Lung (tissue), 12 donors: ENCODE measurements around the gene CNTNAP2. TPM values are rescaled to one million over a fixed set of nuclear protein-coding genes. Genes with fewer than 3 reads are reported as not detected.

ENCODE experiments used
- ATAC-seq: fragments of 200-7000 bp; cut with Tn5 transposase; one replicate; pipeline ENCODE4 v1.9.1; 2020; ENCODE audit warnings: moderate number of reproducible peaks; ENCODE audit not compliant: insufficient read depth, low FRiP score
- DNase-seq, 3 donors: peaks; one replicate each; pipeline ENCODE4 v3.0.0-alpha.2; 2013 to 2017
- H3K27ac ChIP-seq, 2 donors: one replicate each; pipeline ENCODE4 v1.5.1; 2013; ENCODE audit warnings: mild to moderate bottlenecking in 2 of 2, moderate library complexity in 2 of 2, control low read depth in 1 of 2, inconsistent platforms in 1 of 2, low read depth in 1 of 2, low read length in 1 of 2
- H3K27me3 ChIP-seq, 3 donors: one replicate each; pipeline ENCODE4 v1.5.1; 2013; ENCODE audit warnings: low read length in 2 of 3; ENCODE audit not compliant: control insufficient read depth in 3 of 3, insufficient read depth in 3 of 3
- H3K36me3 ChIP-seq, 4 donors: one replicate each; pipeline ENCODE4 v1.5.1; 2013; ENCODE audit warnings: low read length in 4 of 4, mild to moderate bottlenecking in 1 of 4, moderate library complexity in 1 of 4; ENCODE audit not compliant: control insufficient read depth in 4 of 4, insufficient read depth in 4 of 4
- H3K4me1 ChIP-seq, 5 donors: one replicate each; pipeline ENCODE4 v1.5.1; 2013; ENCODE audit warnings: low read length in 5 of 5, mild to moderate bottlenecking in 2 of 5, moderate library complexity in 1 of 5; ENCODE audit not compliant: control insufficient read depth in 5 of 5, insufficient read depth in 5 of 5
- H3K4me3 ChIP-seq: one replicate; pipeline ENCODE4 v1.5.1; 2013; ENCODE audit warnings: mild to moderate bottlenecking, control low read depth, moderate library complexity
- H3K9ac ChIP-seq, 2 donors: one replicate each; pipeline ENCODE4 v1.5.1; 2013; ENCODE audit warnings: low read length in 2 of 2, control low read depth in 1 of 2; ENCODE audit not compliant: insufficient read depth in 1 of 2
- H3K9me3 ChIP-seq, 4 donors: one replicate each; pipeline ENCODE4 v1.5.1; 2013; ENCODE audit warnings: low read length in 3 of 4, mild to moderate bottlenecking in 1 of 4, moderate library complexity in 1 of 4; ENCODE audit not compliant: control insufficient read depth in 4 of 4, insufficient read depth in 3 of 4
- WGBS, 2 donors: extraction: QIAGEN DNeasy Blood & Tissue Kit; methylation state at CpG; one replicate each; pipeline ENCODE4 v1.1.7; 2013; 5-methylcytosine and 5-hydroxymethylcytosine counted together
- polyA plus RNA-seq, 2 donors: library from polyadenylated mRNA; stranded (reverse); fragments of 200-250 nt; gene quantifications; one replicate each; pipeline ENCODE4 v1.2.1, GENCODE V29; 2013
- total RNA-seq, 2 donors: library from RNA; depleted of rRNA in 1 of 2; stranded (reverse); fragments of >200 nt in 1 of 2; gene quantifications; one replicate each; pipeline ENCODE4 v1.2.1, GENCODE V29; 2014 to 2021
- TF ChIP-seq, protein P1 (sequence below): IDR thresholded peaks from 2 replicates; pipeline ENCODE4 v1.5.1; 2012; ENCODE audit warnings: mild to moderate bottlenecking; ENCODE audit errors: control extremely low read depth, extremely low read depth
- donor health status: control.
- donor health status: control.
- donor health status: Bipolar disorder and iron deficiency.
- donor health status: healthy.
- donor health status: DM: yes; HTN: yes; CAD: no.

Gene CNTNAP2
- total and polyA plus RNA-seq, 4 donors: 0.18 to 45.3 (median 0.52) TPM

- TF ChIP-seq, protein P1, sequence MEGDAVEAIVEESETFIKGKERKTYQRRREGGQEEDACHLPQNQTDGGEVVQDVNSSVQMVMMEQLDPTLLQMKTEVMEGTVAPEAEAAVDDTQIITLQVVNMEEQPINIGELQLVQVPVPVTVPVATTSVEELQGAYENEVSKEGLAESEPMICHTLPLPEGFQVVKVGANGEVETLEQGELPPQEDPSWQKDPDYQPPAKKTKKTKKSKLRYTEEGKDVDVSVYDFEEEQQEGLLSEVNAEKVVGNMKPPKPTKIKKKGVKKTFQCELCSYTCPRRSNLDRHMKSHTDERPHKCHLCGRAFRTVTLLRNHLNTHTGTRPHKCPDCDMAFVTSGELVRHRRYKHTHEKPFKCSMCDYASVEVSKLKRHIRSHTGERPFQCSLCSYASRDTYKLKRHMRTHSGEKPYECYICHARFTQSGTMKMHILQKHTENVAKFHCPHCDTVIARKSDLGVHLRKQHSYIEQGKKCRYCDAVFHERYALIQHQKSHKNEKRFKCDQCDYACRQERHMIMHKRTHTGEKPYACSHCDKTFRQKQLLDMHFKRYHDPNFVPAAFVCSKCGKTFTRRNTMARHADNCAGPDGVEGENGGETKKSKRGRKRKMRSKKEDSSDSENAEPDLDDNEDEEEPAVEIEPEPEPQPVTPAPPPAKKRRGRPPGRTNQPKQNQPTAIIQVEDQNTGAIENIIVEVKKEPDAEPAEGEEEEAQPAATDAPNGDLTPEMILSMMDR: no peak
- DNase-seq: no peak
- ATAC-seq: no peak
- no peak overlapping the region for H3K27ac ChIP-seq
- H3K4me1 ChIP-seq: peaks cover 0 to 16% (median 0%) of the 10 kb centered on the region in 5 donors
- no peaks in the 10 kb centered on the region for H3K36me3 ChIP-seq
- 62 to 65% methylated on average over 5 of the region's 5 CpGs for WGBS, 2 donors
- H3K9me3 ChIP-seq: no peaks in the 10 kb centered on the region
- no peak overlapping the region for H3K4me3 ChIP-seq
- no peaks in the 10 kb centered on the region for H3K27me3 ChIP-seq
- no peak overlapping the region for H3K9ac ChIP-seq
Measured at GRCh38 chr7:147068842-147069241, 952.2 kb downstream of the CNTNAP2 start.

GRCh38 chr7:147069771-147070170, 953.2 kb downstream of the CNTNAP2 start:
- H3K27ac ChIP-seq: no peak overlapping the region
- TF ChIP-seq, protein P1: no peak
- no peak overlapping the region for H3K4me3 ChIP-seq
- H3K27me3 ChIP-seq: no peaks in the 10 kb centered on the region
- no peaks in the 10 kb centered on the region for H3K9me3 ChIP-seq
- H3K4me1 ChIP-seq: peaks cover 0 to 16% (median 0%) of the 10 kb centered on the region in 5 donors
- WGBS, 2 donors: 35 to 49% methylated on average over 1 of the region's 1 CpG
- ATAC-seq (no peak), DNase-seq (no peak)
- H3K36me3 ChIP-seq: no peaks in the 10 kb centered on the region
- H3K9ac ChIP-seq: no peak overlapping the region

- no peaks in the 10 kb centered on the region for H3K27me3 ChIP-seq
- ATAC-seq (no peak), DNase-seq (peak in 2 of 3 donors; percentile 64 to 68)
- no peak overlapping the region for H3K9ac ChIP-seq
- no peaks in the 10 kb centered on the region for H3K9me3 ChIP-seq
- WGBS, 2 donors: 80 to 90% methylated on average over 1 of the region's 1 CpG
- no peak overlapping the region for H3K4me3 ChIP-seq
- no peaks in the 10 kb centered on the region for H3K36me3 ChIP-seq
- no peak overlapping the region for H3K27ac ChIP-seq
- TF ChIP-seq, protein P1: no peak
- H3K4me1 ChIP-seq: peaks cover 0 to 16% (median 0%) of the 10 kb centered on the region in 5 donors
Measured at GRCh38 chr7:147070886-147071285, 954.3 kb downstream of the CNTNAP2 start.

DNA sequence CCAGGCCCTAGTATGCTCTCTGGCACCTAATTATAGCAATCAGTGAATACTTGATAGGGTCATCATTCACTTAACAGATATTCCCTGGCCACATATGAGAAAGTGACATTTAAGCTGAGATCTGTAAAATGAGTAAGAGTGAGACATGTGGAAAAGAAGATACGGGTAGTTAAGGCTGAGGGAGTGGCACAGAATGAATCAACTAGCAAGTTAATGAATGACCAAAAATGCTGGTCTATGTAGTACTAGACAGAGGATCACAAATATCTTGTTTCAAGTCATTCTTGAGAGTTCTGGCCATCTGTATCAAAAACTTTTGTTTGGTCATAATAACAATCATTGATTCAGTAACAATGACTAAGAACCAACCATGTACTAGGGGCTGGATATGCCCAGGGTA, 954.9 kb downstream of the CNTNAP2 start:
- ATAC-seq (no peak), DNase-seq (no peak)
- no peak overlapping the region for H3K4me3 ChIP-seq
- no peaks in the 10 kb centered on the region for H3K9me3 ChIP-seq
- H3K9ac ChIP-seq: no peak overlapping the region
- H3K27me3 ChIP-seq: no peaks in the 10 kb centered on the region
- H3K36me3 ChIP-seq: no peaks in the 10 kb centered on the region
- TF ChIP-seq, protein P1: no peak
- H3K4me1 ChIP-seq: peaks cover 0 to 16% (median 0%) of the 10 kb centered on the region in 5 donors
- H3K27ac ChIP-seq: no peak overlapping the region
- 72 to 87% methylated on average over 1 of the region's 1 CpG for WGBS, 2 donors
